Measurements from ENCODE around the gene NRIP1. TPM values are rescaled to one million over a fixed set of nuclear protein-coding genes. Genes with fewer than 3 reads are reported as not detected.

Gene NRIP1
- total and polyA plus RNA-seq, 2 of the 13 experiments (the other 11 are each of a cell fraction or from before 2014, with no cell fraction given), result 21.0 to 69.0 TPM

- no peak for TF ChIP-seq ZNF687 (CRISPR knock-in tag; IDR thresholded peaks at IDR 0.05)
- peak; percentile 77 for TF ChIP-seq TCF7L2 (IDR thresholded peaks at IDR 0.05; ENCODE audit: low read depth, low read length)
- peak; percentile 90 for TF ChIP-seq HNF4A (CRISPR knock-in tag; IDR thresholded peaks at IDR 0.05)
- no peak for TF ChIP-seq CREB3 (CRISPR knock-in tag; IDR thresholded peaks at IDR 0.05)
- no peak for TF ChIP-seq LCORL (IDR thresholded peaks at IDR 0.05)
- TF ChIP-seq LCORL (CRISPR knock-in tag; IDR thresholded peaks at IDR 0.05), result peak; percentile 53; the same call in 1 of the 2 replicates
- no peak for TF ChIP-seq ZNF883 (CRISPR knock-in tag; IDR thresholded peaks at IDR 0.05; ENCODE audit: not compliant biosample characterization)
- TF ChIP-seq FOXP1 (IDR thresholded peaks at IDR 0.05), result peak; percentile 61
- TF ChIP-seq FOXP1 (CRISPR knock-in tag; IDR thresholded peaks at IDR 0.05), result peak; percentile 90
- TF ChIP-seq ZMYM4 (CRISPR knock-in tag; IDR thresholded peaks at IDR 0.05), result peak; percentile 91
- peak; percentile 88 for TF ChIP-seq THRA (CRISPR knock-in tag; IDR thresholded peaks at IDR 0.05; ENCODE audit: borderline replicate concordance)
- TF ChIP-seq SALL1 (CRISPR knock-in tag; IDR thresholded peaks at IDR 0.05), result peak; percentile 69; the same call in 1 of the 2 replicates
- TF ChIP-seq ZIK1 (CRISPR knock-in tag; IDR thresholded peaks at IDR 0.05; ENCODE audit: borderline replicate concordance, low read depth), result no peak
- TF ChIP-seq MAFG (CRISPR knock-in tag; IDR thresholded peaks at IDR 0.05), result no peak
- TF ChIP-seq ZNF556 (CRISPR knock-in tag; IDR thresholded peaks at IDR 0.05; ENCODE audit: borderline replicate concordance), result no peak
- peak; percentile 66; the same call in 1 of the 2 replicates for TF ChIP-seq GATA4 (IDR thresholded peaks at IDR 0.05; ENCODE audit: borderline replicate concordance, low read depth)
- TF ChIP-seq, protein P1, sequence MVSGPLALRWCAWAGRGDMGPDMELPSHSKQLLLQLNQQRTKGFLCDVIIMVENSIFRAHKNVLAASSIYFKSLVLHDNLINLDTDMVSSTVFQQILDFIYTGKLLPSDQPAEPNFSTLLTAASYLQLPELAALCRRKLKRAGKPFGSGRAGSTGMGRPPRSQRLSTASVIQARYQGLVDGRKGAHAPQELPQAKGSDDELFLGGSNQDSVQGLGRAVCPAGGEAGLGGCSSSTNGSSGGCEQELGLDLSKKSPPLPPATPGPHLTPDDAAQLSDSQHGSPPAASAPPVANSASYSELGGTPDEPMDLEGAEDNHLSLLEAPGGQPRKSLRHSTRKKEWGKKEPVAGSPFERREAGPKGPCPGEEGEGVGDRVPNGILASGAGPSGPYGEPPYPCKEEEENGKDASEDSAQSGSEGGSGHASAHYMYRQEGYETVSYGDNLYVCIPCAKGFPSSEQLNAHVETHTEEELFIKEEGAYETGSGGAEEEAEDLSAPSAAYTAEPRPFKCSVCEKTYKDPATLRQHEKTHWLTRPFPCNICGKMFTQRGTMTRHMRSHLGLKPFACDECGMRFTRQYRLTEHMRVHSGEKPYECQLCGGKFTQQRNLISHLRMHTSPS (CRISPR knock-in tag; IDR thresholded peaks at IDR 0.05; ENCODE audit: low read depth), result no peak
- no peak; the same call in 1 of the 2 replicates for TF ChIP-seq JDP2 (CRISPR knock-in tag; IDR thresholded peaks at IDR 0.05; ENCODE audit: borderline replicate concordance)
- no peak for TF ChIP-seq ZNF580 (CRISPR knock-in tag; IDR thresholded peaks at IDR 0.05; ENCODE audit: borderline replicate concordance, low read depth)
- peak; percentile 99 for TF ChIP-seq FOXJ3 (CRISPR knock-in tag; IDR thresholded peaks at IDR 0.05; ENCODE audit: borderline replicate concordance)
- no peak for TF ChIP-seq FOXC1 (CRISPR knock-in tag; IDR thresholded peaks at IDR 0.05; ENCODE audit: borderline replicate concordance)
Measured at GRCh38 chr21:14942801-14943490, 121.9 kb downstream of the NRIP1 start (continued).

Data from HepG2 (cell line).